ENCODE results near the gene ABCA2.

- no peak for TF ChIP-seq CTCF (IDR thresholded peaks at IDR 0.05)
- no peak for TF ChIP-seq POLR2A (IDR thresholded peaks at IDR 0.05)
Observed at GRCh38 chr9:136985027-136985602, 42.9 kb downstream of the ABCA2 start.
